Transverse colon (tissue), 4 donors: ENCODE measurements around the gene DPYD. TPM values are rescaled to one million over a fixed set of nuclear protein-coding genes. Genes with fewer than 3 reads are reported as not detected.

ENCODE experiments used
- DNase-seq: peaks from one replicate; pipeline ENCODE4 v3.0.0-alpha.2; 2019
- H3K27ac ChIP-seq, 4 donors: fragments of 200-600 bp; sonication (generic); 2 replicates each; pipeline ENCODE4 v1.5.1; 2016 to 2018; ENCODE audit warnings: inconsistent platforms in 4 of 4
- H3K27me3 ChIP-seq: fragments of 200-600 bp; sonication (generic); 2 replicates; pipeline ENCODE4 v1.5.1; 2017; ENCODE audit warnings: inconsistent platforms
- H3K36me3 ChIP-seq, 4 donors: fragments of 200-600 bp; sonication (generic); 2 replicates each; pipeline ENCODE4 v1.5.1; 2017 to 2019; ENCODE audit warnings: inconsistent platforms in 4 of 4
- H3K4me1 ChIP-seq, 4 donors: fragments of 200-600 bp; sonication (generic); 2 replicates each; pipeline ENCODE4 v1.5.1; 2017 to 2020; ENCODE audit warnings: inconsistent platforms in 4 of 4
- H3K4me3 ChIP-seq, 4 donors: fragments of 200-600 bp; sonication (generic); 1 replicate in 1 of 4; 2 replicates in 3 of 4; pipeline versions ENCODE4 v1.5.1 to v1.6.1; 2017 to 2019; ENCODE audit warnings: inconsistent platforms in 4 of 4
- H3K9me3 ChIP-seq, 2 donors: fragments of 200-600 bp; sonication (generic); 2 replicates each; pipeline ENCODE4 v1.5.1; 2017 to 2019; ENCODE audit warnings: inconsistent platforms in 2 of 2
- CTCF ChIP-seq, 5 experiments: fragments of 200-600 bp in 3 of 5; fragments of 450-650 bp in 2 of 5; sonication (generic) in 3 of 5; IDR thresholded peaks; 1 replicate in 2 of 5; 2 replicates in 3 of 5; pipeline ENCODE4 v1.5.1; 2016 to 2017; ENCODE audit warnings: antibody characterized with exemption in 5 of 5, inconsistent platforms in 3 of 5, mild to moderate bottlenecking in 2 of 5, moderate library complexity in 1 of 5
- EP300 ChIP-seq: sonication (generic); formaldehyde crosslinking; IDR thresholded peaks from one replicate; pipeline ENCODE4 v1.6.1; 2017; ENCODE audit warnings: antibody characterized with exemption, low read depth
- POLR2A ChIP-seq: fragments of 450-650 bp; IDR thresholded peaks from one replicate; pipeline ENCODE4 v1.6.1; 2016; ENCODE audit warnings: antibody characterized with exemption, mild to moderate bottlenecking, moderate library complexity
- POLR2AphosphoS5 ChIP-seq, 3 donors: sonication (generic); formaldehyde crosslinking; IDR thresholded peaks; one replicate each; pipeline ENCODE4 v1.6.1; 2016; ENCODE audit warnings: antibody characterized with exemption in 3 of 3
- WGBS, 2 donors: methylation state at CpG; one replicate each; pipeline ENCODE4 v1.1.5; 2018; ENCODE audit warnings: low coverage in 1 of 2; 5-methylcytosine and 5-hydroxymethylcytosine counted together
- in situ Hi-C, 4 donors: fragments of 200-750 bp; cut with MboI; loops; one replicate each; pipeline versions ENCODE4 v1.15.0 to v1.15.1; 2017; ENCODE audit warnings: low sequenced_read_pairs in 3 of 4, low pct_ligation_motif_present in 1 of 4, low pct_unique_long_range_greater_than_20kb in 1 of 4
- intact Hi-C: fragments of 100-400 bp; cut with DNase I; formaldehyde crosslinking; loops from one replicate; pipeline ENCODE4 v1.15.1; 2023; ENCODE audit warnings: low total_unique reads
- total RNA-seq, 4 donors: library from RNA; depleted of rRNA; stranded (reverse); fragments of >200 nt; gene quantifications; one replicate each; pipeline ENCODE4 v1.1.0, GENCODE V29; 2016

DPYD gene
- total RNA-seq, 4 donors from 2014 or later, result 11.2 to 34.8 (median 26.0) TPM

- H3K27me3 ChIP-seq, result no peaks in the 10 kb centered on the region
- intact Hi-C loops, result no loop called here
- peaks cover 3 to 14% (median 5%) of the 10 kb centered on the region in 4 donors for H3K4me1 ChIP-seq
- DNase-seq, result no peak
- WGBS, 2 donors, result 69 to 78% methylated on average over 1 of the region's 1 CpG
- no peaks in the 10 kb centered on the region for H3K9me3 ChIP-seq
- TF ChIP-seq EP300 (no peak), POLR2AphosphoS5 (IDR thresholded peaks at IDR 0.05) (no peak), CTCF (IDR thresholded peaks at IDR 0.05) (no peak), POLR2A (no peak)
- in situ Hi-C loops, result no loop called here
- no peaks in the 10 kb centered on the region for H3K36me3 ChIP-seq
- H3K4me3 ChIP-seq, result no peak overlapping the region
- no peak overlapping the region for H3K27ac ChIP-seq
Observed at GRCh38 chr1:97758541-97759057, 162.2 kb downstream of the DPYD start.

GRCh38 chr1:97745912-97746311 lies 174.9 kb downstream of the DPYD start:
- no peak for TF ChIP-seq EP300
- no peak for TF ChIP-seq POLR2AphosphoS5 (IDR thresholded peaks at IDR 0.05)
- no peak for TF ChIP-seq CTCF (IDR thresholded peaks at IDR 0.05)
- TF ChIP-seq POLR2A, result no peak
- Histone ChIP-seq H3K36me3 (no peaks in the 10 kb centered on the region), H3K27me3 (no peaks in the 10 kb centered on the region), H3K27ac (no peak overlapping the region), H3K4me1 (no peaks in the 10 kb centered on the region), H3K9me3 (no peaks in the 10 kb centered on the region), H3K4me3 (no peak overlapping the region)
- no peak for DNase-seq
- in situ Hi-C loops (no loop called here), intact Hi-C loops (no loop called here)

- Histone ChIP-seq H3K36me3 (no peaks in the 10 kb centered on the region), H3K27ac (no peak overlapping the region), H3K4me3 (no peak overlapping the region), H3K27me3 (no peaks in the 10 kb centered on the region), H3K4me1 (no peaks in the 10 kb centered on the region), H3K9me3 (no peaks in the 10 kb centered on the region)
- no peak for TF ChIP-seq POLR2A
- TF ChIP-seq EP300, result no peak
- TF ChIP-seq POLR2AphosphoS5 (IDR thresholded peaks at IDR 0.05), result no peak
- TF ChIP-seq CTCF (IDR thresholded peaks at IDR 0.05), result no peak
- no peak for DNase-seq
- intact Hi-C loops (no loop called here), in situ Hi-C loops (no loop called here)
Observed at GRCh38 chr1:97744977-97745376, 175.9 kb downstream of the DPYD start.

- Histone ChIP-seq H3K4me3 (no peak overlapping the region), H3K27me3 (no peaks in the 10 kb centered on the region), H3K36me3 (no peaks in the 10 kb centered on the region), H3K4me1 (no peaks in the 10 kb centered on the region), H3K27ac (no peak overlapping the region), H3K9me3 (no peaks in the 10 kb centered on the region)
- 94 to 96% methylated on average over 3 of the region's 3 CpGs for WGBS, 2 donors
- no peak for TF ChIP-seq CTCF (IDR thresholded peaks at IDR 0.05)
- no peak for TF ChIP-seq POLR2A
- no peak for TF ChIP-seq POLR2AphosphoS5 (IDR thresholded peaks at IDR 0.05)
- TF ChIP-seq EP300, result no peak
- intact Hi-C loops, result no loop called here
- no peak for DNase-seq
- in situ Hi-C loops, result no loop called here
Observed at GRCh38 chr1:97743129-97743528, 177.7 kb downstream of the DPYD start.
